ENCODE measurements around the gene NBEA.

GRCh38 chr13:35630551-35631275, 688.6 kb downstream of the NBEA start:
- no peak for TF ChIP-seq YY1 (IDR thresholded peaks at IDR 0.05; ENCODE audit: insufficient read depth, insufficient read length)
- TF ChIP-seq ZNF274 (IDR thresholded peaks at IDR 0.05; ENCODE audit: low read depth, low read length) = no peak
- no peak for TF ChIP-seq SUZ12 (IDR thresholded peaks at IDR 0.05; ENCODE audit: extremely low read depth, insufficient read depth, insufficient read length)

Data from NT2/D1 (cell line).